Liver (tissue), 9 donors: ENCODE measurements around the gene TMA7B. TPM values are rescaled to one million over a fixed set of nuclear protein-coding genes. Genes with fewer than 3 reads are reported as not detected.

Source experiments
- DNase-seq: peaks from one replicate; pipeline ENCODE4 v3.0.0-alpha.2; 2017; ENCODE audit warnings: low spot score
- H3K27ac ChIP-seq, 2 donors: one replicate each; pipeline ENCODE4 v1.7.0; 2013; ENCODE audit warnings: inconsistent platforms in 2 of 2, low read length in 2 of 2, control low read depth in 1 of 2, low read depth in 1 of 2, mild to moderate bottlenecking in 1 of 2
- H3K27me3 ChIP-seq, 4 donors: one replicate each; pipeline versions ENCODE4 v1.6.1 to v1.7.0; 2013; ENCODE audit warnings: low read length in 3 of 4, inconsistent platforms in 1 of 4, mild to moderate bottlenecking in 1 of 4, moderate library complexity in 1 of 4; ENCODE audit not compliant: control insufficient read depth in 4 of 4, insufficient read depth in 4 of 4
- H3K36me3 ChIP-seq, 4 donors: one replicate each; pipeline versions ENCODE4 v1.6.1 to v1.7.0; 2013; ENCODE audit warnings: low read length in 3 of 4, mild to moderate bottlenecking in 3 of 4, low read depth in 1 of 4, moderate library complexity in 1 of 4; ENCODE audit not compliant: control insufficient read depth in 4 of 4, insufficient read depth in 3 of 4
- H3K4me1 ChIP-seq, 4 donors: one replicate each; pipeline versions ENCODE4 v1.6.1 to v1.7.0; 2013; ENCODE audit warnings: low read length in 3 of 4, mild to moderate bottlenecking in 3 of 4, moderate library complexity in 1 of 4; ENCODE audit not compliant: control insufficient read depth in 4 of 4, insufficient read depth in 4 of 4
- H3K4me3 ChIP-seq, 3 donors: one replicate each; pipeline versions ENCODE4 v1.6.1 to v1.7.0; 2013; ENCODE audit warnings: low read length in 3 of 3, control low read depth in 1 of 3, low read depth in 1 of 3, mild to moderate bottlenecking in 1 of 3
- H3K9ac ChIP-seq, 2 donors: one replicate each; pipeline ENCODE4 v1.7.0; 2013; ENCODE audit warnings: low read length in 2 of 2, mild to moderate bottlenecking in 2 of 2, moderate library complexity in 2 of 2, control low read depth in 1 of 2, low read depth in 1 of 2
- H3K9me3 ChIP-seq, 4 donors: one replicate each; pipeline versions ENCODE4 v1.6.1 to v1.7.0; 2013; ENCODE audit warnings: low read length in 3 of 4; ENCODE audit not compliant: control insufficient read depth in 4 of 4
- ATF3 ChIP-seq: IDR thresholded peaks from 2 replicates; pipeline ENCODE4 v1.6.1; 2016; ENCODE audit warnings: antibody characterized with exemption
- CTCF ChIP-seq: fragments of 150-350 bp; IDR thresholded peaks from 2 replicates; pipeline ENCODE4 v1.5.1; 2017; ENCODE audit warnings: improper control_type of control experiment, low read depth, low read length; ENCODE audit not compliant: missing input control
- EGR1 ChIP-seq, 2 donors: IDR thresholded peaks; 2 replicates each; pipeline ENCODE4 v1.6.1; 2016 to 2018; ENCODE audit warnings: antibody characterized with exemption in 2 of 2, low read depth in 2 of 2
- FOXA1 ChIP-seq: IDR thresholded peaks from 2 replicates; pipeline ENCODE4 v1.6.1; 2016; ENCODE audit warnings: antibody characterized with exemption
- FOXA2 ChIP-seq: IDR thresholded peaks from 2 replicates; pipeline ENCODE4 v1.6.1; 2016; ENCODE audit warnings: antibody characterized with exemption
- GABPA ChIP-seq, 2 donors: IDR thresholded peaks in 1 of 2; conservative IDR thresholded peaks in 1 of 2; 2 replicates each; pipeline ENCODE4 v1.6.1; 2016; ENCODE audit warnings: antibody characterized with exemption in 2 of 2, mild to moderate bottlenecking in 1 of 2, moderate library complexity in 1 of 2
- HNF4A ChIP-seq, 2 donors: conservative IDR thresholded peaks; 2 replicates each; pipeline ENCODE4 v1.6.1; 2016; ENCODE audit warnings: antibody characterized with exemption in 2 of 2, mild to moderate bottlenecking in 2 of 2
- HNF4G ChIP-seq: IDR thresholded peaks from 2 replicates; pipeline ENCODE4 v1.6.1; 2016; ENCODE audit warnings: antibody characterized with exemption
- JUND ChIP-seq, 2 donors: IDR thresholded peaks; 2 replicates each; pipeline ENCODE4 v1.6.1; 2016; ENCODE audit warnings: antibody characterized with exemption in 2 of 2
- NR2F2 ChIP-seq: IDR thresholded peaks from 2 replicates; pipeline ENCODE4 v1.6.1; 2016; ENCODE audit warnings: antibody characterized with exemption
- RAD21 ChIP-seq, 2 donors: IDR thresholded peaks; 2 replicates each; pipeline ENCODE4 v1.6.1; 2016; ENCODE audit warnings: antibody characterized with exemption in 2 of 2, mild to moderate bottlenecking in 2 of 2
- RXRA ChIP-seq, 2 donors: IDR thresholded peaks; 2 replicates each; pipeline ENCODE4 v1.6.1; 2017 to 2018; ENCODE audit warnings: antibody characterized with exemption in 2 of 2, mild to moderate bottlenecking in 1 of 2
- SP1 ChIP-seq: IDR thresholded peaks from 2 replicates; pipeline ENCODE4 v1.6.1; 2018; ENCODE audit warnings: antibody characterized with exemption, mild to moderate bottlenecking
- TAF1 ChIP-seq: conservative IDR thresholded peaks from 2 replicates; pipeline ENCODE4 v1.6.1; 2016; ENCODE audit warnings: antibody characterized with exemption, mild to moderate bottlenecking
- YY1 ChIP-seq: IDR thresholded peaks from 2 replicates; pipeline ENCODE4 v1.6.1; 2016; ENCODE audit warnings: antibody characterized with exemption, mild to moderate bottlenecking
- WGBS: extraction: QIAGEN DNeasy Blood & Tissue Kit; methylation state at CpG from one replicate; pipeline ENCODE4 v1.1.7; 2013; 5-methylcytosine and 5-hydroxymethylcytosine counted together
- polyA plus RNA-seq, 2 donors: library from polyadenylated mRNA; stranded (reverse) in 1 of 2; unstranded in 1 of 2; fragments of 200-250 nt in 1 of 2; fragments of >200 nt in 1 of 2; fragmentation: Nextera tagmentation in 1 of 2; extraction: Ambion mirVana in 1 of 2; gene quantifications; one replicate each; pipeline versions ENCODE4 v1.2.1 to v1.2.3, GENCODE V29; 2013 to 2015
- total RNA-seq, 2 donors: library from RNA; depleted of rRNA; stranded (reverse); fragments of >200 nt; gene quantifications; one replicate each; pipeline ENCODE4 v1.2.3, GENCODE V29; 2014
- TF ChIP-seq, protein P1 (sequence below): IDR thresholded peaks from 2 replicates; pipeline ENCODE4 v1.6.1; 2016; ENCODE audit warnings: antibody characterized with exemption
- TF ChIP-seq, protein P2 (sequence below): IDR thresholded peaks from 2 replicates; pipeline ENCODE4 v1.6.1; 2016; ENCODE audit warnings: antibody characterized with exemption, mild to moderate bottlenecking
- TF ChIP-seq, protein P3 (sequence below): IDR thresholded peaks from 2 replicates; pipeline ENCODE4 v1.6.1; 2016; ENCODE audit warnings: antibody characterized with exemption
- donor health status: healthy.
- donor health status: healthy.
- donor health status: healthy.
- donor health status: healthy.
- donor health status: healthy.

TMA7B gene
- total and polyA plus RNA-seq, 4 donors: 0.25 to 2.1 TPM; not detected in 2

DNA sequence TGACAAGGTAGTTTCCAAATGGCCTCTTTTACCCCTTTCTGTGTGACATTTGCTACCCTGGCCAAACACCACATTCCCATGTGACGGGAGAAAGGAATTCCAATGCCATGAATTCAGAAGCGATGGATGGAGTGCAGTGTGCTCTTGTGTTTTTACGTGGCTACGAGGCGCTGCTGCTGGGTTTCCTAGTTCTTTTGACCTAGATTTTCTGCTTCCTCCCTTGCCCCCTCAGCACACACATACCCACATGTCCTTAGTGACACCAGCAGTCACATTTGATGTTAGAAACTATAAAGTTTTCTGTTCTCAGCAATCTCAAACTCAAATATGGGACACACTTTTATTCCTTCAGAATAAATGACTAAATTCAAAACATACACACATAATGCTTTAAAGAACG, 7.8 kb upstream of the TMA7B start:
- Histone ChIP-seq H3K9me3 (no peaks in the 10 kb centered on the region), H3K4me3 (no peak overlapping the region), H3K4me1 (no peaks in the 10 kb centered on the region), H3K36me3 (no peaks in the 10 kb centered on the region), H3K27me3 (no peaks in the 10 kb centered on the region), H3K9ac (no peak overlapping the region), H3K27ac (no peak overlapping the region)
- 90% methylated on average over 6 of the region's 6 CpGs for WGBS
- no peak for DNase-seq
- TF ChIP-seq, protein P1, sequence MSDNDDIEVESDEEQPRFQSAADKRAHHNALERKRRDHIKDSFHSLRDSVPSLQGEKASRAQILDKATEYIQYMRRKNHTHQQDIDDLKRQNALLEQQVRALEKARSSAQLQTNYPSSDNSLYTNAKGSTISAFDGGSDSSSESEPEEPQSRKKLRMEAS: no peak
- TF ChIP-seq CTCF (no peak), EGR1 (IDR thresholded peaks at IDR 0.05; ENCODE audit: low read depth in 2 of 2) (no peak), YY1 (no peak), TAF1 (no peak), HNF4A (conservative IDR thresholded peaks at IDR 0.05) (no peak), FOXA1 (no peak), NR2F2 (no peak), RXRA (IDR thresholded peaks at IDR 0.05) (no peak), ATF3 (no peak), GABPA (IDR thresholded peaks at IDR 0.05 in 1 of 2, conservative IDR thresholded peaks at IDR 0.05 in 1 of 2) (no peak), RAD21 (IDR thresholded peaks at IDR 0.05) (no peak), SP1 (no peak), FOXA2 (no peak), JUND (IDR thresholded peaks at IDR 0.05) (no peak), HNF4G (no peak)
- TF ChIP-seq, protein P2, sequence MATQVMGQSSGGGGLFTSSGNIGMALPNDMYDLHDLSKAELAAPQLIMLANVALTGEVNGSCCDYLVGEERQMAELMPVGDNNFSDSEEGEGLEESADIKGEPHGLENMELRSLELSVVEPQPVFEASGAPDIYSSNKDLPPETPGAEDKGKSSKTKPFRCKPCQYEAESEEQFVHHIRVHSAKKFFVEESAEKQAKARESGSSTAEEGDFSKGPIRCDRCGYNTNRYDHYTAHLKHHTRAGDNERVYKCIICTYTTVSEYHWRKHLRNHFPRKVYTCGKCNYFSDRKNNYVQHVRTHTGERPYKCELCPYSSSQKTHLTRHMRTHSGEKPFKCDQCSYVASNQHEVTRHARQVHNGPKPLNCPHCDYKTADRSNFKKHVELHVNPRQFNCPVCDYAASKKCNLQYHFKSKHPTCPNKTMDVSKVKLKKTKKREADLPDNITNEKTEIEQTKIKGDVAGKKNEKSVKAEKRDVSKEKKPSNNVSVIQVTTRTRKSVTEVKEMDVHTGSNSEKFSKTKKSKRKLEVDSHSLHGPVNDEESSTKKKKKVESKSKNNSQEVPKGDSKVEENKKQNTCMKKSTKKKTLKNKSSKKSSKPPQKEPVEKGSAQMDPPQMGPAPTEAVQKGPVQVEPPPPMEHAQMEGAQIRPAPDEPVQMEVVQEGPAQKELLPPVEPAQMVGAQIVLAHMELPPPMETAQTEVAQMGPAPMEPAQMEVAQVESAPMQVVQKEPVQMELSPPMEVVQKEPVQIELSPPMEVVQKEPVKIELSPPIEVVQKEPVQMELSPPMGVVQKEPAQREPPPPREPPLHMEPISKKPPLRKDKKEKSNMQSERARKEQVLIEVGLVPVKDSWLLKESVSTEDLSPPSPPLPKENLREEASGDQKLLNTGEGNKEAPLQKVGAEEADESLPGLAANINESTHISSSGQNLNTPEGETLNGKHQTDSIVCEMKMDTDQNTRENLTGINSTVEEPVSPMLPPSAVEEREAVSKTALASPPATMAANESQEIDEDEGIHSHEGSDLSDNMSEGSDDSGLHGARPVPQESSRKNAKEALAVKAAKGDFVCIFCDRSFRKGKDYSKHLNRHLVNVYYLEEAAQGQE: no peak
- TF ChIP-seq, protein P3, sequence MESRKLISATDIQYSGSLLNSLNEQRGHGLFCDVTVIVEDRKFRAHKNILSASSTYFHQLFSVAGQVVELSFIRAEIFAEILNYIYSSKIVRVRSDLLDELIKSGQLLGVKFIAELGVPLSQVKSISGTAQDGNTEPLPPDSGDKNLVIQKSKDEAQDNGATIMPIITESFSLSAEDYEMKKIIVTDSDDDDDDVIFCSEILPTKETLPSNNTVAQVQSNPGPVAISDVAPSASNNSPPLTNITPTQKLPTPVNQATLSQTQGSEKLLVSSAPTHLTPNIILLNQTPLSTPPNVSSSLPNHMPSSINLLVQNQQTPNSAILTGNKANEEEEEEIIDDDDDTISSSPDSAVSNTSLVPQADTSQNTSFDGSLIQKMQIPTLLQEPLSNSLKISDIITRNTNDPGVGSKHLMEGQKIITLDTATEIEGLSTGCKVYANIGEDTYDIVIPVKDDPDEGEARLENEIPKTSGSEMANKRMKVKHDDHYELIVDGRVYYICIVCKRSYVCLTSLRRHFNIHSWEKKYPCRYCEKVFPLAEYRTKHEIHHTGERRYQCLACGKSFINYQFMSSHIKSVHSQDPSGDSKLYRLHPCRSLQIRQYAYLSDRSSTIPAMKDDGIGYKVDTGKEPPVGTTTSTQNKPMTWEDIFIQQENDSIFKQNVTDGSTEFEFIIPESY: no peak
